HG03175 (cell line): ENCODE measurements around the gene ODF2L.

ENCODE experiments used
- ATAC-seq: cut with Tn5 transposase; IDR thresholded peaks from one replicate; pipeline ENCODE4 v1.9.1; 2021; ENCODE audit warnings: mild to moderate bottlenecking, moderate library complexity; ENCODE audit not compliant: unreplicated experiment

The ODF2L gene

DNA sequence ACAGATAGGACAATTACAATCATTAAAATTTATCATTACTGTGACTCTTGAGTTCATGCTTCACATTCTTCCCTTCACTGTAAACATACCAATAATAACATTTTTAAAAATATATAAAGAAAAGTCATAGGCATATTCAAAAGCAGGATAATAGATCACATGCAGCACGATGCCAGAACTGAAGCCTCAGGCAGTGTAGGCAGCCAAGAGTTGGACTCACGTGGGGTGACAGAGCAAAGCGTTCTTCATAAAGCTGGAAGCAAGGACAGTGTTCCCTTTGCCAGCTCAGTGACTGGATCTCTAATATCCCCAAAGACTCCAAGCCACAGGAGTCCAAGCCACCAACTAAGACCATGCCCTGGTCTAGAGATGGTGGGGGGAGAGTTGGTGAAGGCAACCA lies 77.7 kb downstream of the ODF2L start:
- ATAC-seq: no peak

- ATAC-seq: no peak
Measured at GRCh38 chr1:86317926-86318325, 78.2 kb downstream of the ODF2L start.

DNA sequence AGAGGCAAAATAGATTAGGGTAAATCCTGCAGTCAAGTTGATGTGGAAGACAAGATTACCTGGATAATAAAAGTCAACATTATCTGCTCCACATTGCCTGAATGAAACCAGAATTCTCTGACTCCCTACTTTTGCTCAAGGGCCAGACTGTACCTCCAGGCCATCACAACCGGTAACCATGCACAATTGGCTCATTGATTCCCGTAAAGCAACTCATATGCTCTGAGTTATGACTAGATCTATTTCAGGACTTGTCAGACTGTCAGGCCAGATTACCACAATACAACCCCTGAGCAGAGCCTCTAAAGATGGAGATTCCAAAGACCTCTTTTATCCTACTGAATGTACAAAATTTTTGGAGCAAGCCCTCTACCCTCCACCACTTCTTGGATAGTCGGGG lies 90.4 kb downstream of the ODF2L start:
- no peak for ATAC-seq

DNA sequence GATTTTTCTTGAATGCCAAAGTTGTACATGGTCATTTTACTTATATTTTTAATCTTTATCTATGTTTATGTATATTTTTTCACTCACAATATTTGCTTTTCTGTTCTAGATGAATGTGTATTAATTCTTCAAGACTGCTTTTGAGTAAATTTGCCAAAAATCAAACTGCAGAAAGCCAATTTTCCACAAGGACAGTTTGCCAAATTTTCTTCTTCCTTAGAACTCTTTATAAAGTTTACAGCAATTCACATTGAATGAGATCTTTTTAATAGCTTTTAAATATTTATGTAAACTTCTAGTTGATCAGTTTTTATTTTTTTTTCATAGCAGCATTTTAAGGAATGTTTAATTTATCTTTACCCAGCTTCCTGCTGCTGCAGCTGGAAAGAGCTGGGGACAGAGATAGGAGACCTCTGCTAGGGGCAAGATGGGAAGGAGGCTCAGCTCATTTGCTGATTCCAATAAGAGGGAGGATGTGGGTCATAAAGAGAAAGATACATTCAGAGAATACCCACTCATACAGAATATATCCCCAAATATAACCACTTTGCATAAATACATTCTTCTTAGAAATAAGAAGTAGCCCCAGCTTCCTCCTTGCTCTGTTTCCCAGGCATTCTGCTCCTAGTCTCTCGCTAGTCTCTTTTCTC lies 93.0 kb downstream of the ODF2L start:
- ATAC-seq: no peak
